Liver (tissue), 3 donors: ENCODE results near the gene CRAMP1.

Experiments used
- ATF3 ChIP-seq: IDR thresholded peaks from 2 replicates; pipeline ENCODE4 v1.6.1; 2016; ENCODE audit warnings: antibody characterized with exemption
- CTCF ChIP-seq: fragments of 150-350 bp; IDR thresholded peaks from 2 replicates; pipeline ENCODE4 v1.5.1; 2017; ENCODE audit warnings: improper control_type of control experiment, low read depth, low read length; ENCODE audit not compliant: missing input control
- EGR1 ChIP-seq, 2 donors: IDR thresholded peaks; 2 replicates each; pipeline ENCODE4 v1.6.1; 2016 to 2018; ENCODE audit warnings: antibody characterized with exemption in 2 of 2, low read depth in 2 of 2
- GABPA ChIP-seq, 2 donors: IDR thresholded peaks in 1 of 2; conservative IDR thresholded peaks in 1 of 2; 2 replicates each; pipeline ENCODE4 v1.6.1; 2016; ENCODE audit warnings: antibody characterized with exemption in 2 of 2, mild to moderate bottlenecking in 1 of 2, moderate library complexity in 1 of 2
- RAD21 ChIP-seq, 2 donors: IDR thresholded peaks; 2 replicates each; pipeline ENCODE4 v1.6.1; 2016; ENCODE audit warnings: antibody characterized with exemption in 2 of 2, mild to moderate bottlenecking in 2 of 2
- REST ChIP-seq: IDR thresholded peaks from 2 replicates; pipeline ENCODE4 v1.6.1; 2016; ENCODE audit warnings: antibody characterized with exemption, mild to moderate bottlenecking
- SP1 ChIP-seq: IDR thresholded peaks from 2 replicates; pipeline ENCODE4 v1.6.1; 2018; ENCODE audit warnings: antibody characterized with exemption, mild to moderate bottlenecking
- TAF1 ChIP-seq: conservative IDR thresholded peaks from 2 replicates; pipeline ENCODE4 v1.6.1; 2016; ENCODE audit warnings: antibody characterized with exemption, mild to moderate bottlenecking
- YY1 ChIP-seq: IDR thresholded peaks from 2 replicates; pipeline ENCODE4 v1.6.1; 2016; ENCODE audit warnings: antibody characterized with exemption, mild to moderate bottlenecking
- TF ChIP-seq, protein P1 (sequence below): IDR thresholded peaks from 2 replicates; pipeline ENCODE4 v1.6.1; 2016; ENCODE audit warnings: antibody characterized with exemption
- donor health status: healthy.
- donor health status: healthy.

GRCh38 chr16:1701216-1701878 lies 89.2 kb downstream of the CRAMP1 start:
- TF ChIP-seq CTCF: no peak
- no peak for TF ChIP-seq TAF1
- no peak for TF ChIP-seq SP1
- TF ChIP-seq, protein P1, sequence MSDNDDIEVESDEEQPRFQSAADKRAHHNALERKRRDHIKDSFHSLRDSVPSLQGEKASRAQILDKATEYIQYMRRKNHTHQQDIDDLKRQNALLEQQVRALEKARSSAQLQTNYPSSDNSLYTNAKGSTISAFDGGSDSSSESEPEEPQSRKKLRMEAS: no peak
- TF ChIP-seq ATF3: no peak
- TF ChIP-seq YY1: no peak
- no peak for TF ChIP-seq RAD21 (IDR thresholded peaks at IDR 0.05)
- TF ChIP-seq EGR1 (IDR thresholded peaks at IDR 0.05; ENCODE audit: low read depth in 2 of 2): no peak
- TF ChIP-seq GABPA (IDR thresholded peaks at IDR 0.05 in 1 of 2, conservative IDR thresholded peaks at IDR 0.05 in 1 of 2): no peak
- no peak for TF ChIP-seq REST
